ENCODE measurements around the gene TCFL5.

DNA sequence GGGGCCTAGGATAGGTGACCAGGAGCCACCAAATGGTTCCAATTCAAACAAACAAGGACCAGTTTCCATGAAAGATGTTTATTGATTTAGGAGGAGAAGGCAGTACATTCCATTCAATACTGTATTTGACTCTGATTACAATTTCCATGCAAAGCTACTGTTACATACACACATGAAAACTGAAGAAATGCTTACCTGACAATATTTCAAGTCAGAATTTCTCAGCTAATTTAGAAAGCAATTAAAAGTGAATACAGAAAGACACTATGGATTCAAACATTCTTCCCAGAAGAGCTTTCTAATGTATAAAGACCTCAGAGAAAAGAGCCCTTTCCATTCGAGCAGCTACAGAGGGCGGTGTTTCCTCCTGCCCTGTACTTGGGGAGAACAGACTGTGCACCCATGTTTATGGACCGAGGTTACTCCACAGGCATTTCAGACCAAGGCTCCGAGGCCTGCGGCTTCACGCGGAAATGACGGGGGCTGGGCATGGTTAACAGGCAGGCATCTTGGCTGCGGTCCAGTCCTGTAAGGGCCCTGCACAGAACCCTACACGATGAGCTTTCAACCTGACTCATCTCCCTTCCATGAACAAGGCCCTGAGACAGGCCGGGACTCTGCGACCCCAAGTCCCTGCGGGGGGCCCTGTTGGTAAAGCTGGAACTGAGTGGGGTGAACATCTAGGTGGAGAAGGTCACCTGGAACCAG is 25.7 kb upstream of the TCFL5 start:
- TF ChIP-seq, protein P1, sequence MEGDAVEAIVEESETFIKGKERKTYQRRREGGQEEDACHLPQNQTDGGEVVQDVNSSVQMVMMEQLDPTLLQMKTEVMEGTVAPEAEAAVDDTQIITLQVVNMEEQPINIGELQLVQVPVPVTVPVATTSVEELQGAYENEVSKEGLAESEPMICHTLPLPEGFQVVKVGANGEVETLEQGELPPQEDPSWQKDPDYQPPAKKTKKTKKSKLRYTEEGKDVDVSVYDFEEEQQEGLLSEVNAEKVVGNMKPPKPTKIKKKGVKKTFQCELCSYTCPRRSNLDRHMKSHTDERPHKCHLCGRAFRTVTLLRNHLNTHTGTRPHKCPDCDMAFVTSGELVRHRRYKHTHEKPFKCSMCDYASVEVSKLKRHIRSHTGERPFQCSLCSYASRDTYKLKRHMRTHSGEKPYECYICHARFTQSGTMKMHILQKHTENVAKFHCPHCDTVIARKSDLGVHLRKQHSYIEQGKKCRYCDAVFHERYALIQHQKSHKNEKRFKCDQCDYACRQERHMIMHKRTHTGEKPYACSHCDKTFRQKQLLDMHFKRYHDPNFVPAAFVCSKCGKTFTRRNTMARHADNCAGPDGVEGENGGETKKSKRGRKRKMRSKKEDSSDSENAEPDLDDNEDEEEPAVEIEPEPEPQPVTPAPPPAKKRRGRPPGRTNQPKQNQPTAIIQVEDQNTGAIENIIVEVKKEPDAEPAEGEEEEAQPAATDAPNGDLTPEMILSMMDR (IDR thresholded peaks at IDR 0.05) = no peak
- TF ChIP-seq POLR2A (IDR thresholded peaks at IDR 0.05) = no peak
